PC-9 (cell line): ENCODE data around the gene GABRR1. TPM values are rescaled to one million over a fixed set of nuclear protein-coding genes. Genes with fewer than 3 reads are reported as not detected.

ENCODE experiments used
- BruUV-seq: library from RNA; stranded (reverse); fragments of 400-500 nt; replicated peaks from 2 replicates; lab custom pipeline; 2021; lab: Mats Ljungman, UMichigan
- CTCF ChIA-PET: fragments of 300-600 bp; sonication (Branson Sonifier 250); formaldehyde crosslinking; loops from one replicate; lab custom pipeline; 2022; ENCODE audit warnings: antibody characterized with exemption; lab: Charles Lee
- POLR2A ChIA-PET: fragments of 300-600 bp; sonication (Branson Sonifier 250); formaldehyde crosslinking; loops from one replicate; lab custom pipeline; 2022; ENCODE audit warnings: antibody characterized with exemption; ENCODE audit not compliant: unreplicated experiment; lab: Charles Lee
- DNase-seq, 2 experiments: peaks; one replicate each; pipeline versions ENCODE4 v3.0.0 to v3.0.0-alpha.2; 2015 to 2022; ENCODE audit warnings: mixed read lengths in 1 of 2
- H2AFZ ChIP-seq: fragments of 200-600 bp; sonication (generic); 2 replicates; pipeline ENCODE4 v1.8.1; 2017; ENCODE audit warnings: antibody characterized with exemption
- H3F3A ChIP-seq: fragments of 200-600 bp; sonication (generic); 2 replicates; pipeline ENCODE4 v1.8.1; 2017; ENCODE audit warnings: antibody characterized with exemption, mild to moderate bottlenecking, low read depth; ENCODE audit not compliant: insufficient read depth
- H3K27ac ChIP-seq: fragments of 200-600 bp; sonication (generic); 2 replicates; pipeline ENCODE4 v1.6.1; 2016; ENCODE audit warnings: mixed run types
- H3K27me3 ChIP-seq: fragments of 200-600 bp; sonication (generic); 2 replicates; pipeline ENCODE4 v1.6.1; 2016; ENCODE audit warnings: low read depth, mixed run types; ENCODE audit not compliant: insufficient read depth
- H3K36me3 ChIP-seq: fragments of 200-600 bp; sonication (generic); 2 replicates; pipeline ENCODE4 v1.6.1; 2016; ENCODE audit warnings: low read depth, mixed run types
- H3K4me1 ChIP-seq: fragments of 200-600 bp; sonication (generic); replicated peaks from 2 replicates; pipeline ENCODE4 v1.6.1; 2016; ENCODE audit warnings: mixed run types; ENCODE audit not compliant: insufficient read depth
- H3K4me2 ChIP-seq: fragments of 200-600 bp; sonication (generic); 2 replicates; pipeline ENCODE4 v1.6.1; 2017; ENCODE audit warnings: mixed run types
- H3K4me3 ChIP-seq: fragments of 200-600 bp; sonication (generic); 2 replicates; pipeline ENCODE4 v1.6.1; 2016; ENCODE audit warnings: mixed run types
- H3K79me2 ChIP-seq: fragments of 200-600 bp; sonication (generic); 2 replicates; pipeline ENCODE4 v1.6.1; 2017; ENCODE audit warnings: low read depth, mixed run types
- H3K9me2 ChIP-seq: fragments of 200-600 bp; sonication (generic); 2 replicates; pipeline ENCODE4 v1.8.1; 2017; ENCODE audit warnings: mild to moderate bottlenecking; ENCODE audit not compliant: insufficient read depth
- H3K9me3 ChIP-seq: fragments of 200-600 bp; sonication (generic); 2 replicates; pipeline ENCODE4 v1.8.1; 2016; ENCODE audit warnings: low read depth; ENCODE audit not compliant: insufficient read depth
- H4K20me1 ChIP-seq: fragments of 200-600 bp; sonication (generic); 2 replicates; pipeline ENCODE4 v1.8.1; 2017; ENCODE audit not compliant: insufficient read depth
- EZH2 ChIP-seq: fragments of 200-600 bp; sonication (generic); IDR thresholded peaks from 2 replicates; pipeline ENCODE4 v1.8.0; 2017; ENCODE audit warnings: antibody characterized with exemption, low read depth
- intact Hi-C: fragments of 100-400 bp; cut with micrococcal nuclease; formaldehyde crosslinking; loops from one replicate; pipeline ENCODE4 v1.10.0; 2022; ENCODE audit not compliant: unreplicated experiment
- total RNA-seq: library from RNA; stranded (reverse); gene quantifications from 2 replicates; pipeline ENCODE4 v1.2.3, GENCODE V29; 2021
- TF ChIP-seq, protein P1 (sequence below): fragments of 200-600 bp; sonication (generic); conservative IDR thresholded peaks from 2 replicates; pipeline ENCODE4 v1.6.1; 2017; ENCODE audit warnings: mixed run types, antibody characterized with exemption, mild to moderate bottlenecking, moderate library complexity

The GABRR1 gene
- total RNA-seq, 1 experiment from 2014 or later: not detected

- Histone ChIP-seq H3K27me3 (no peaks in the 10 kb centered on the region), H3K27ac (no peak overlapping the region), H3K36me3 (no peaks in the 10 kb centered on the region), H3K4me1 (no peaks in the 10 kb centered on the region), H3K79me2 (no peaks in the 10 kb centered on the region), H2AFZ (no peak overlapping the region), H3K9me2 (no peaks in the 10 kb centered on the region), H3F3A (no peaks in the 10 kb centered on the region), H3K4me2 (no peak overlapping the region), H3K9me3 (no peaks in the 10 kb centered on the region), H4K20me1 (no peaks in the 10 kb centered on the region), H3K4me3 (no peak overlapping the region)
- no TSS peak for BruUV-seq
- CTCF ChIA-PET: no interaction called here
- TF ChIP-seq, protein P1, sequence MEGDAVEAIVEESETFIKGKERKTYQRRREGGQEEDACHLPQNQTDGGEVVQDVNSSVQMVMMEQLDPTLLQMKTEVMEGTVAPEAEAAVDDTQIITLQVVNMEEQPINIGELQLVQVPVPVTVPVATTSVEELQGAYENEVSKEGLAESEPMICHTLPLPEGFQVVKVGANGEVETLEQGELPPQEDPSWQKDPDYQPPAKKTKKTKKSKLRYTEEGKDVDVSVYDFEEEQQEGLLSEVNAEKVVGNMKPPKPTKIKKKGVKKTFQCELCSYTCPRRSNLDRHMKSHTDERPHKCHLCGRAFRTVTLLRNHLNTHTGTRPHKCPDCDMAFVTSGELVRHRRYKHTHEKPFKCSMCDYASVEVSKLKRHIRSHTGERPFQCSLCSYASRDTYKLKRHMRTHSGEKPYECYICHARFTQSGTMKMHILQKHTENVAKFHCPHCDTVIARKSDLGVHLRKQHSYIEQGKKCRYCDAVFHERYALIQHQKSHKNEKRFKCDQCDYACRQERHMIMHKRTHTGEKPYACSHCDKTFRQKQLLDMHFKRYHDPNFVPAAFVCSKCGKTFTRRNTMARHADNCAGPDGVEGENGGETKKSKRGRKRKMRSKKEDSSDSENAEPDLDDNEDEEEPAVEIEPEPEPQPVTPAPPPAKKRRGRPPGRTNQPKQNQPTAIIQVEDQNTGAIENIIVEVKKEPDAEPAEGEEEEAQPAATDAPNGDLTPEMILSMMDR: no peak
- no peak for TF ChIP-seq EZH2
- intact Hi-C loops: no loop called here
- POLR2A ChIA-PET: no interaction called here
- no peak for DNase-seq
These were observed 17.6 kb downstream of the GABRR1 start for GRCh38 chr6:89199579-89199978.

- Histone ChIP-seq H3F3A (no peaks in the 10 kb centered on the region), H3K27me3 (no peaks in the 10 kb centered on the region), H3K9me3 (no peaks in the 10 kb centered on the region), H2AFZ (no peak overlapping the region), H3K9me2 (no peaks in the 10 kb centered on the region), H3K79me2 (no peaks in the 10 kb centered on the region), H3K27ac (no peak overlapping the region), H3K36me3 (no peaks in the 10 kb centered on the region), H4K20me1 (no peaks in the 10 kb centered on the region), H3K4me2 (no peak overlapping the region; the same call in 1 of the 2 replicates), H3K4me3 (no peak overlapping the region), H3K4me1 (no peaks in the 10 kb centered on the region)
- TF ChIP-seq, protein P1: no peak
- no peak for TF ChIP-seq EZH2
- intact Hi-C loops: no loop called here
- POLR2A ChIA-PET: no interaction called here
- no TSS peak for BruUV-seq
- CTCF ChIA-PET: no interaction called here
- DNase-seq: no peak
These were observed 18.9 kb downstream of the GABRR1 start for GRCh38 chr6:89198235-89198634.

GRCh38 chr6:89197141-89197540, 20.0 kb downstream of the GABRR1 start:
- no peaks in the 10 kb centered on the region for H3K36me3 ChIP-seq
- H3K9me2 ChIP-seq: no peaks in the 10 kb centered on the region
- ChIA-PET POLR2A (no interaction called here), CTCF (no interaction called here)
- H3F3A ChIP-seq: no peaks in the 10 kb centered on the region
- no TSS peak for BruUV-seq
- intact Hi-C loops: no loop called here
- TF ChIP-seq, protein P1: no peak
- TF ChIP-seq EZH2: no peak
- H3K4me2 ChIP-seq: no peak overlapping the region
- no peaks in the 10 kb centered on the region for H3K4me1 ChIP-seq
- no peak overlapping the region for H3K4me3 ChIP-seq
- no peak for DNase-seq
- no peaks in the 10 kb centered on the region for H4K20me1 ChIP-seq
- H3K27me3 ChIP-seq: no peaks in the 10 kb centered on the region
- H3K79me2 ChIP-seq: no peaks in the 10 kb centered on the region
- H2AFZ ChIP-seq: no peak overlapping the region
- H3K27ac ChIP-seq: no peak overlapping the region
- H3K9me3 ChIP-seq: no peaks in the 10 kb centered on the region
